T-helper 1 cell treated with Interleukin-12 subunit alpha and Interleukin-12 subunit beta and Interleukin-4 antibody, amounts not matched to agents 30 ng/mL and 1 ng/mL, for 36 hours (primary cell): Measurements from ENCODE around the gene TYSND1. TPM values are rescaled to one million over a fixed set of nuclear protein-coding genes. Genes with fewer than 3 reads are reported as not detected.
"Not testable (repeated sequence)": the region's sequence is repeated elsewhere in the genome, so short reads cannot be mapped to it uniquely, and the experiment has no call there.

Source experiments
- intact Hi-C: fragments of 100-400 bp; cut with micrococcal nuclease; formaldehyde crosslinking; loops from one replicate; pipeline ENCODE4 v1.15.1; 2024
- total RNA-seq: library from RNA; stranded (reverse); gene quantifications from 2 replicates; pipeline ENCODE4 v1.2.3, GENCODE V29; 2022

Gene TYSND1
- total RNA-seq, 1 donor from 2014 or later = 10.1 TPM

- intact Hi-C loops = no loop called here
Observed at GRCh38 chr10:70114902-70115301, 31.6 kb downstream of the TYSND1 start.

- intact Hi-C loops = no loop called here
Observed at GRCh38 chr10:70112071-70112470, 34.4 kb downstream of the TYSND1 start.

GRCh38 chr10:70111496-70111895 is 35.0 kb downstream of the TYSND1 start:
- intact Hi-C loops = no loop called here

- intact Hi-C loops = no loop called here
Observed at GRCh38 chr10:70109064-70109729, 37.3 kb downstream of the TYSND1 start.

- intact Hi-C loops = no loop called here
Observed at GRCh38 chr10:70106958-70107791, 39.3 kb downstream of the TYSND1 start.

- intact Hi-C loops = no loop called here
Observed at GRCh38 chr10:70101668-70102067, 44.8 kb downstream of the TYSND1 start.

GRCh38 chr10:70101068-70101562 is 45.4 kb downstream of the TYSND1 start:
- intact Hi-C loops = not testable (repeated sequence)

GRCh38 chr10:70098271-70098670 is 48.2 kb downstream of the TYSND1 start:
- intact Hi-C loops = no loop called here

- intact Hi-C loops = no loop called here
Observed at GRCh38 chr10:70097459-70097858, 49.0 kb downstream of the TYSND1 start.

- intact Hi-C loops = no loop called here
Observed at GRCh38 chr10:70096705-70097420, 49.6 kb downstream of the TYSND1 start.

GRCh38 chr10:70096016-70096704 is 50.3 kb downstream of the TYSND1 start:
- intact Hi-C loops = no loop called here

GRCh38 chr10:70094250-70094649 is 52.2 kb downstream of the TYSND1 start:
- intact Hi-C loops = loop anchor here (5.0 kb wide), 2 partner anchors 38 to 723 kb away; partner anchors contain the start of genes AIFM2 and SGPL1

- intact Hi-C loops = loop anchor here (1.0 to 5.0 kb wide), 5 partner anchors 39 to 724 kb away; partner anchors contain the start of genes AIFM2, SAR1A, SGPL1 and TYSND1
Observed at GRCh38 chr10:70093335-70093944, 53.1 kb downstream of the TYSND1 start.

- intact Hi-C loops = loop anchor here (1.0 to 5.0 kb wide), 5 partner anchors 40 to 725 kb away; partner anchors contain the start of genes AIFM2, SAR1A and SGPL1
Observed at GRCh38 chr10:70092389-70092718, 54.1 kb downstream of the TYSND1 start.

GRCh38 chr10:70090951-70091350 is 55.5 kb downstream of the TYSND1 start:
- intact Hi-C loops = loop anchor here (5.0 kb wide), 2 partner anchors 41 to 726 kb away; partner anchors contain the start of genes AIFM2 and SGPL1

- intact Hi-C loops = loop anchor here (5.0 kb wide), 2 partner anchors 42 to 727 kb away; partner anchors contain the start of genes AIFM2 and SGPL1
Observed at GRCh38 chr10:70090013-70090412, 56.5 kb downstream of the TYSND1 start.

GRCh38 chr10:70088308-70088698 is 58.2 kb downstream of the TYSND1 start:
- intact Hi-C loops = no loop called here
